Measurements from ENCODE around the gene MYBPH.
A peak's percentile ranks its signal among the peaks of the same experiment; 100 is the strongest.

The MYBPH gene, protein sequence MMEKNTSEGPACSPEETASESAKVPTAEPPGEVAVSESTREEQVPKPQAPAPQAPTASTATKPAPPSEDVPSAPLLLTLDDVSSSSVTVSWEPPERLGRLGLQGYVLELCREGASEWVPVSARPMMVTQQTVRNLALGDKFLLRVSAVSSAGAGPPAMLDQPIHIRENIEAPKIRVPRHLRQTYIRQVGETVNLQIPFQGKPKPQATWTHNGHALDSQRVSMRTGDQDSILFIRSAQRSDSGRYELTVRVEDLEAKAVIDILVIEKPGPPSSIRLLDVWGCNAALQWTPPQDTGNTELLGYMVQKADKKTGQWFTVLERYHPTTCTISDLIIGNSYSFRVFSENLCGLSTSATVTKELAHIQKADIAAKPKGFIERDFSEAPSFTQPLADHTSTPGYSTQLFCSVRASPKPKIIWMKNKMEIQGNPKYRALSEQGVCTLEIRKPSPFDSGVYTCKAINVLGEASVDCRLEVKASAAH

DNA sequence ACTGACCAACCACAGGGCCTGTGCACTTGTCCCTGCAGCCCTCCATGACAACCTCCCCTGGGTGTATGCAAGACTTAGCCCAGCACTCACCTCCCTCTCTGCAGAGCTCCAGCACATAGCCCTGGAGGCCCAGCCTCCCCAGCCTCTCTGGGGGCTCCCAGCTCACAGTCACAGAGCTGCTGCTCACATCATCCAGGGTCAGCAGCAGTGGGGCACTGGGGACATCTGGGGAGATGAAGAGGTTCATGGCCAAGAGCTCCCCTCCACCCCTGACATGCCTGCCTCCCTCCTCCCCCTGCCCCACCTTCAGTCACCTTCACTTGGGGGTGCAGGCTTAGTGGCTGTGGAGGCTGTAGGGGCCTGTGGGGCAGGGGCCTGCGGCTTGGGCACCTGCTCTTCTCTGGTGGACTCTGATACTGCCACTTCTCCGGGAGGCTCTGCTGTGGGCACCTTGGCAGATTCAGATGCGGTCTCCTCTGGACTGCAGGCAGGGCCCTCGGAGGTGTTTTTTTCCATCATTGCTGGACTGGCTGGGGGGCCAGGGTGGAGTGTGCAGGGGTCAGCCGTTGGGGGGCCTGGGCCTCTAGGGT is at the start of gene MYBPH:
Gene MYBPH, minus strand, starts transcription at position 590 of the 590 bp plus-strand sequence. Its CDS starts 71 bp downstream, at position 519.
- DNase-seq: no peak

DNA sequence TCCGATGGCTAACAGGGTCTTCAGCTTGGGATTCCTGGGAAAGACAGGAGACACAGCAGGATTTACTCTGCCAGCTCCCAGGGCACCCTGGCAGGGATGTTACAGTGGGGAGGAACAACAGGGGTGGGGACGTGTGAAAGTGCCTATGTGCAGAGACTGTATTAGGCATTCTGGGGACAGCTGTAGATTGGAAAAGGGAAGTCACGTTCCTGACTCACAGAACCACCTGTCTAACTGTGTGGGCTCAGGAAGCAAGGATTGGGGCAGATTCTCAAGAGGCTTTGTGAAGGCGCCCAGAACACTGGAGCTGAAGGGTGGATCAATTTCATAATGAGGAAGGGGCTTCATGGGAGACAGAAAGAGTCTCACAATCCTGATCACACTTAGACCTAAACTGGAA is 49.4 kb upstream of the MYBPH start:
- no peak for DNase-seq

DNA sequence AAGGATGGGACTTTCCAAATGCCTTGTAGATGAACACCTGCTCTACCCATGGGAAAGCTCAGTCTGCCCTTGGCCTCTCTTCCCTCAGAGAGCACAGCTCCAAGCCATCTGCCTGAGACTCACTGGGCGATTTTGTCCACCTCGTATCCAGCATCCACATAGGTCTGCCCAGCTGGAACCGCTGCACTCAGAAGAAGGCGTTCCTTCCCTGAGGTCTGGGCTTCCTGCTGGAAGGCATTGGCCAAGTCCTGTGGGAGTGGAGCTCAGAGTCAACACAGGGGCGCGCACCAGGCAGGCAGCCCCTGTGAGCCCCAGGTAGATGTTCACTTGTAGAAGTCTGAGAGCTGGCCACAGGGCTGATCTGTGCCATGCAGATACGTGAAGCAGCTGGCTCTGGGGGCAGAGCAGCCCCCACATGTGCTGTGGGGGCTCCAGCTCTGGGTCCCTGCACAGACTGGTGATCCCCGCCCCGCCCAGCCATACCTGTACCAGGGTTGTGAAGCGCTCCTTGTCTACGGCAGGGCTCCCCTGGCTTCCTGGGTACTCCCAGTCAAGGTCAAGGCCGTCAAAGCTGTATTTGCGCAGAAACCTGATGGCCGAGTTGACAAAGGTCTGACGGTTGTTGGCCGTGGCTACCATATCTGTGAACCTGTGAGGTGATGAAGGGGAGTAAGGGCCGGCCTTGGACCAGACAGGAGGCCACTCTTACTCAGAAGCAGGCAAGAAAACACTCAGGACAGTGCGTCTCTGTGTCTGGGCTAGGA is 47.6 kb upstream of the MYBPH start:
- no peak for DNase-seq

DNA sequence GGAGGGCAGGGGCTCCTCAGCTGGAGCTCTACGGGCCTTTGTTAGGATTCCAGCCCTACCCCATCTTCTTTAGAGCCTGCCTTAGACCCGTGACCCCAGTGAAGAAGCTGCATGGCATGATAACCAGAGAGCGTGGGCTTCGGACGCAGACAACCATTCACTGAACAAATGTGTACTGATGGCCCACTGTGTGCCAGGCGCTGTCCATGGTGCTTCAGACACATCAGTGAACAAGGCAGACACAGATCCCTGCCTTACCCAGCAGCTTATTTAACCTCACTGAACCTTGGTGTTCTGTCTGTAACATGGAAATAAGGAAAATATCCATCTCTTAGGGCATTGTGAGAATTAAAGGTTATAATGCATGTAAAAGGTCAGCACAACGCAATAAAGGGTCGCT is 44.3 kb upstream of the MYBPH start:
- no peak for DNase-seq

DNA sequence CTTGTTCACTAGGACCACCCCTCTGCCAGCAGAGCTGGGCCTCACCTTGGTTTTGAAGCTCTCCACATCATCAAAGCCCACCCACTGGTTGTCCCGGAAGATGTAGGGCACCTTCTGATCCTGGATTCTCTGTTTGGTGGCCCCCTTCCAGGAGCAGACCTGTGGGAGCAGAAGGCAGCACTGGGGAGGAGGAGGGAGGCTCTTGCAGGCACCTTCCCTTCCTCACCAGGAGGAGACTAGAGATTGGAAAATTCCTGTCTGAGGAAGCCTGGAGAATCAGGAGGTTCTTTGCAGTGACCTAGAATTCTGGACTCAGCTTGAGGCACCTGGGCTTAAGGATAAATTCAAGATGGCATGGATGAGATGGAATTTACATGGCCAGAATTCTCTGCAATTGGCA is 43.5 kb upstream of the MYBPH start:
- no peak for DNase-seq

DNA sequence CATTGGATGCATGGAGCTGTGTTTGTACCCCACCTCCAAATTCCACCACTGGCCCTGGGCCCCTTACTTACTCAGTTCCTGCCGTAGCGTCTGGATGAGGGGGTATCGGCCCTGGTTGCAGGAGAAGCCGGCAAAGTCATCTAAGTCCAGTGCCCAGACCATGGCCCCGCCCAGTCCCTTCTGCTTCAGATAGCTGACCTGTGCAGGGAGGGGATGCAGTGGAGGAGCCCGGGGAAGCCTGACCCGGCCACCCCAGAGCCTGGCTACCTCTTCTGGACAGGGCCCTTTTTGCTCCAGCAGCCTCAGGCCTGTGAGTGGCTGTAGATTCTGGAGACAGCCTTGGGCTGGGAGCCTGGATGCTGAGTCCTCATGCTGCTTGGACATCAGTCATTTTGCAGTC is 42.0 kb upstream of the MYBPH start:
- DNase-seq: no peak

DNA sequence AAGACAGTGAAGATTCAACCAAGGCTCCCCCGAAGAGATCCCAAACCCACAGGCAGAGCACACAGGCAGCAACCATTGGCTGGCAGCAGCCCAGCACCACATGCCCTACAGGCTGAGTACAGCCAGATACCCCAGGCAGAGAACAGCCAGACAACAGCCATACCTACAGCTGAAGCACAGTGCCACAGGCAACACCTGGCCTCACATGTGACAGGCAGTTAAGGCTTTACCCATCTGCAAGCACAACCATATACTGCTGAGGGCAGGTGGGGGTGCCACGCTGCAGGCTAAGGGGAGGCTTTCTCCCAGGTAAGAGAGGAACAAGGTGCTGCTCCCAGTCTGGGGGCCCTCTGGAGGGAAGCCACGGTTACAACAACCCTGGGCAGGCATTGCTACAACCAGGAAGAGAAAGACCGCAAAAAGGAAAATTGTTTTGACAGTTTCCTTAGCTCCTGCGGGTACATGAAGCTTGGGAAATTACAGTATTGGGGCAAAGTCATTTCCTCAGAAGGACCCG is 41.6 kb upstream of the MYBPH start:
- no peak for DNase-seq

DNA sequence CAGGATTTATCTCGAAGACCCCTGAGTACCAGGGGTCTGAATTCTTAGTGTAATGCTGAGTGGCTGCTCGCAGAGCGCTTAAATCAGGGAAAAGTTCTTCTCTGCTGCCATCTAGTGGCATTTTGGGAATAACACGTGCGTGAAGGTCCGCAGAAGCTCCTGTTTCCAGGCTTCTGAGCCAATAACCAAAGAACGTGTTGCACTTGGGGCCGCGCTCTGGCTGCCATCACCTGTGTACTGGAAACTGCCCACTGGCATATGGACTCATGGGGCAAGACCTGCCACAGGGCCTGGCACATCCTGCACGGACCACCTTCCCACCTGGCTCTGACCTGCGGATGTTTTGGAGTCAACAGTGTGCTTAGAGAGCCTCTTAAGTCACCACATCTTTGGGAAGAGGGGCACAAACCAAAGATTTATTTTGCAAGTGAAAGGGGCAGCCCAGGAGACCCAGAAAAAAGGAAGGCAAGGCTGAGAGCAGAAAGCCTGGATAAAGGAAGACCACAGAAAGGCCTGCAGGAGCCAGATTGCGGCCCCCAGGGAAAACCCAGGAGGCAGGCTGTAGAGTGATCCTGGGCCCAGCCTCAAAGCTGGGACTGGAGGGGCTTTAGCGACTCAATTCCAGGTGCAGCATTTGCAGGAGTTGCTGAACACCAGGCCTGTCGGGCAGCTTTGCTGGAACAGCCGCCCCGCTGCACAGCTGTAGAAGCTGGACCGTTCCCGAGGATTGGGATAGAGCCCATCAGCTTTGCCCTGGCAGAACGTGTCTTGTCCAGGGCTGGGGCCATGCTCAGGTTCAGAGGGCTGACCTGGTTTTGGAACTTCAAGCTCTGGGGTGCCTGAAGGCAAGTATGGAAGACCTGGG is 40.9 kb upstream of the MYBPH start:
- DNase-seq: peak; percentile 49

DNA sequence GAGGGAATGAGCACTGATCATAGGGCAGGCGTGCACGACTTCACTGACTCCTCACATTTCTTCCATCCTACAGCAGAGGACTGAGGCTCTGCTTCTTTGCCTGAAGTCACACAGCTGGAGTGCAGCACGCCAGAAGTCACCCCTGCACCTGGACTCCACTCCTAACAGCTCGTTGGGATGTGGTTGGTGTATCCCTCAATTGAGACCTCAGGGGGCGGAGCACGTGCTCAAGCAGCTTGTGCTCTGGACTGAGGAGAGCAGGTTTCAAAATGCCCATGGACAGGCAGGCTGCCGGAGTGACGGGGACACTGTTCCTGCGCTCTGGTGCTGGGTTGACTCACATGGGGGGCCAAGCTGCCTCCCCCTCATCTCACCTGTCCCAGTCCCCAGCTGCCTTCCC is 39.9 kb upstream of the MYBPH start:
- DNase-seq: no peak

DNA sequence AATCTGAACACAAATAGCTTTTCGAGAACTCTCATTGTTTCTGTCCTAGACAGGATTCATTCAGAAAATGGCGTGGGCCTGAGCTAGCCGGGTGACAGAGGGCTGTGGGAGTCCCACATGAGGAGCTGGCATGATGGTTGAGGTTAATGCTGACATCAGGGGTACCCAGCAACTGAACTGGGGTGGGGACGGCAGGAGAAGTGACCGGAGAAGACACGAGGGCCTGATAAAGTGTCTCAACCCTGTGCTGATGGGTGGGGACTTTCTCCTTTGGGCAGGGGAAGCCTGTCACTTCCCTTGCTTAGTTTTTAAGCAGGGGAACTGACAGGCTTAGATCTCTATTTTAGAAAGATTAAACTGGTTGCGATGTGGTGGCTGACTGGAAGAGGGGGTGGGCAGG is 39.2 kb upstream of the MYBPH start:
- DNase-seq: no peak

DNA sequence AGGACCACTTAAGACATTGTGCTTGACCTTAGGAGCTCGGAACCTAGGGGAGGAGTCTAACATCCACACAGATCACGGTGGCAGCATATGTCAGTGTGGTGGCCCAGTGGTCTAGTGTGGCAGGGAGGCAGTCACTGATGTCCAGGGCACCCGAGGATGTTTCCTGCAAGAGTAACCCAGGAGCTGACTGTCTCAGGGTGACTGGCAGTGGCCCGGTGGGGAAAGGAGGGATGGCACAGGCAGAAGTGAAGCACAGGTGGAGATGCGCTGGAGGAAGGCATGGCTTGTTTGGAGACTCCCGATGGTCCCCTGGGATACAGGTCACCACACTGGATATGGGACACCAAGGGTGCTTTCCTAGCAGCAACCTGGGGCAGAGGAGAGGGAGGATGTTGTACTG is 37.5 kb upstream of the MYBPH start:
- DNase-seq: no peak

DNA sequence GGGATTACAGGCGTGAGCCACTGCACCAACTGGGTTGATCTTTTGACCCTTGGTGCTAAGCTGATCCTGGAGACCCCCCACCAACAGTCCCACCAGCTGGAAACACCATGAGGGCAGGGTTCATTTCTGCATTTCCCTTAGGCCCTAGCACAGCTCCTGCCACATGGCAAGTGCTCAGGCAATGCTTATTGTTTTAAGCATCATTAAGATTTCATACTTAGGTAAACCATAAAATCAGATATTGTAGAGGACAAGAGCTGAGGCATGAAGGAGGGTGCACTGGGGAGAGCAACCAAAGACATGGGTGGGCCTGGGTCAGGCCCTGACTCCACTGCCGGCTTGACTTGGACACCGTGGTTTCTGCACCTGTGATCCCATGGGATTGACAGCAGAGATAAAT is 36.2 kb upstream of the MYBPH start:
- no peak for DNase-seq

DNA sequence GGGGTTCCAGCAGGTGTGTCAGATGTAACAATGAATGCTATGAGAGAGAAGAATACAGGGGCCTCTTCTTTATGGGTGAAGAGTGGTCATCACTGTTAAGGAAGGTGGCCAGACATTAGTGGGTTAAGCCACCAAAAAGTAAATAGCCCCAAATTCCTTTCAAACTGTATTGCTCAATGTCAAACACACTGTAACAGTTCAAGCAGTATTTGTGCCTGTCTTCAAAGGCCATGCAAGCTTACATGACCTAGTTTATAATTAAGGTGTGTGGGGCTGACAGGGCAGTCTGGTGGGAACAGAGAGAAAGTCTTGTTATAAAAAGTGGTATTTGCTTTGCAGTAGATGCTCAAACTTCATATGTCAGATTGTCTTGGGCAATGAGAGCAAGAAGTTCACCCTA is 35.4 kb upstream of the MYBPH start:
- no peak for DNase-seq

DNA sequence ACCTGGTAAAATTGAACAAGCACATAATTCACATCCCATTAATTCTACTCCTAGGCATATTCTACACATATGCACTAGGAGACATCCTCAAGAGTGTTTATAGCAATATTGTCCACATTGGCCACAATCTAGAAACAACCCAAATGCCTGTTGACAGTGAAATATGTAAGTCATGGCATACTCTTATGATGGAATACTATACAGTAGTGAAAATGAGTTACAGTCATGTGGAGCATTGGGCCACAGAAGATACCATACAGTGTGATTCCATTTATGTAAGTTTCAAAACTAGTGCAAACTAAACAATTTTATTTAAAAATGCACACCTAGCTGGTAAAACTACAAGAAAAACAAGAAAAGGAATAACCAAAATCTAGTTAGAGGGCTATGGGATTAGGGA is 34.7 kb upstream of the MYBPH start:
- no peak for DNase-seq

DNA sequence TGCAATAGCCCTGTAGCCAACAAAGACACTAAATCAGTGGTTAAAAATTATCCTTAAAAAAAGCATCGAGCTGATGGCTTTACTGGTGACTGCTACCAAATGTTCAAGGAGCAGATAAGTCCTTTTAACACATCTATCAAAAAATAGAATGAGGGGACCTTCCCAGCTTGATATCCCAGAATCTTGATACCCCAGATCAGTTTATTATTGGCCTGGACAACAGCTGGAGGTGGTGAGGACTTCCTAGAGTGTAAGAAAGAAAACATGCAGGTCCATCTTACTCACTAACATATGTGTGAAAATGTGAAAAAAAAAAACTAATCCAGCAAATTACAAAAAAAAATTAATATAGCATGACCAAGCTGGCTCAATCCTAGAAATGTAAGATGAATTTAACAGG is 32.6 kb upstream of the MYBPH start:
- no peak for DNase-seq

DNA sequence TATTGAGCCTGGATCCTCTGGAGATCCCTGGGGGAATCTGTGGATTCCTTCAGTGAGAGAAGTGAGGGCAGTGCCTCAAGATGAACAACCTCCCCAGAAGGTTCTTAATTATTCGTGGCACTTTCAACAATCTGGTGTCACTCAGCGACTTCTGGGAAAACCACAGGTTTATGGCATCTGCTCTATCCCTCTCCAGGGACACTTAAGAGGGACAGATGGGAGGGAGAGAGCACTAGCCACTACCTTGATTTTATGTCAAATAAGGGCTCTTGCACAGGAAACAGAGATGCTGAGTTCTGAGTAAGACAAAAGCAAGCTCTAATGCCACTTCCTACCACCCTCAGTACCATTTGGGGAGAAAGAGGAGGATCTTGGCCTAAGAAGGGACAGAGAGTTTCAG is 32.1 kb upstream of the MYBPH start:
- peak; percentile 68 for DNase-seq

DNA sequence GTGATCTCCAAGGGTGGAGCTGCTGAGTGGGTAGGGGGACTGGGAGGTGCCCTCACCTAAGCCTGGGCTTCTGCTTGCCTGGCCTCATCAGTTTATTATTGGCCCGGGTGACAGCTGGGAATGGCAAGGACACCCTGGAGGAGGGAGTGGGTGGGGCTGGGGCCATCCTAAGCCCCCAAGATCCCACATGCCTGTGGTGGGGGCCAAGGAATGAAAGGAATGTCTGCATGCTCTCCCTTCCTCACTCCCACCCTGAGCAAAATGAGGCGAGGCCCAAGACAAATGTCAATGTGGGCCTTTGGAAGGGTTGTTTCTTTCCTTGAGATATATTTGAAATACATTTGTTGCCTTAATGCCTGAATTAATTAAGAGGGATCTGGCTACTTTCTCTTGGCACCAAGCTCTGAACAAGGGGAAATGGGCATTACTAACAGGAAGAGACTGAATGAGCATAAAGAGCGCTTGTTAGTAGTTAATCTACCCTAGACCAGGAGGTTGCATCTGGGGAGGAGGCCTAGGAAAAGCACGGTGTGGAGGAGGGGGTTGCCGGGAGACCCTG is 30.6 kb upstream of the MYBPH start:
- no peak for DNase-seq

DNA sequence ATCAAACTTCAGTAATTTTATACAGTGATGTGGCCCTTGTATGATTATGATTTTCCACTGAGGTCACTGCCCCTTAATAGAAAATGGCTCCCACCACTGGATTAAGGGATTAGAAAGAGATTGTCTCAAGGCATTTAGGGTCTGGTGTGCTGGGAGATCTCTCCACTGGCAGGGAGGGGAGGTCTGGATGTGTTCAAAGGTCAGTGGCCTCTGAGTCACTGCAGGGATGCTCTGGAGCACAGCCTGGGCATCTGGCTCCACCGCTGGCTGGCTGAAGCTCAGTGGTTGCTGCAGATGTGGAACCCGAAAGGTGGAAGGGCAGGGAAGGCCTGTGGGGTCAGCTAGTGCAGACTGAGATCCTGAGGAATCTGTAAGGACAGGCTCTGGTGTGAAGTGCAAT is 29.1 kb upstream of the MYBPH start:
- no peak for DNase-seq

DNA sequence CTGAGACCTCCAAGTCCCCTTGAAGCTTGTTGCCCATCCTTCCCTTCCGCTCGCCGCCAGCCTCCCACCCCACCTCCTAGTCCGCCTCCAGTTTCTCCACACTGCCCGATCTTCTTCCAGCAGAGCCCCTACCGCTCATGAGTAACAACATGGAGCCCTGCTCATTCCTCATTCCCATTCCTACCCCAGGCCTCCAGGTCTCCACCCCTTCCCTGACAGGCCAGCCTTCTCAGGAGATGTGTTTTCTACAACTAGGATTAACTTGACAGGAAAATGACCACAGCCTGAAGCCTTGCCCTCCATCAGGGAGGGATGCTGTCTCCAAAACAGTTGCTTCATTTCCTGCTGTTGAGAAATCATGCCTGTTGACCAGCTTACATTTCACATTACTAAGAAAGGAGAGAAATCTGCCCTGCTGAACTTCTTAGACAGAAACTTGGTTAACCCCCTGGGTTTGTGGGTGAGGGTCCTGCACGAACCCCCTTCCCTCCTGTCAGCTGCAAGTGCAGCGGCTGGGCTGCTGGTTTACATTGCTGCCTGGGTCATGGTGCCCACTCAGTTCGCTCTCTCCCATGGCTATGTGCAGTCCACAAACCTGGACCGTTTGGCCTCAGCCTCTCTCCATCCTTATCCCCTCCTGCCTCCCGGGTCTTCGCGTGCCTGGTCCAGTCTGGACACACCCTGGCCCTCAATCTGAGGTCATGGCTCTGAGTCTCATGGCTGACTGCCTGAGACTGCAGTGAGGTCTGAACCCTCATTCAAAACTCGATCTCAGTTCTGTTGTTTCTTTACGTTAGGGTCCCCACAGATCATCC is 27.0 kb upstream of the MYBPH start:
- no peak for DNase-seq

DNA sequence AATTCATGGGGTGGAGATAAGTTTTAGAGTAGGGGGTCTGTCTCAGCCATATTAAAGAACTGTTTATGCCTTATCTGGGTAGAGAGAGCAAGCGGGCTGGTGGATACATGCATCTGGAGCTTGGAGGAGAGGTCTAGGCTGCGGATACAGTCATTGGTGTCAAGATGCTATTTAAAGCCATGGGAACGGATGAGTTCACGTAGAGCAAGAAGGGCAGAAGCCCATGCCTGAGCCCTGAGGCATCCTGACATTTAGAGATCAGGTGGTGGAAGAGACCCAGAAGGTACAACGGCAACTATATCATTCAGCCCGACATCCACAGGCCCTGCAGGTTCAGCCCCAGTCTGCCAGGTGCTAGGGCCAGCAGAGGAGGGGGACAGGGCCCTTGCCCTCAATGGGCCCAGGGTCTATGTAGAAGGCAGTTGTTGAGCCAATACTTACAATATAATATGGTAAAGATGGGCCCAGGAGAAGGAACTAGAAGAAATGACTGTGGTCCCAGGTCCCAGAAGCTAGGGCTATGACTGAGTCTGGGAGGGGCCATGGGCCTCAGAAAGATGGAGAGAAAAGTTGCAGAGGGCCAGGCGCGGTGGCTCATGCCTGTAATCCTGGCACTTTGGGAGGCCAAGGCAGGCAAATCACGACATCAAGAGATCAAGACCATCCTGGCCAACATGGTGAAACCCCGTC is 26.0 kb upstream of the MYBPH start:
- DNase-seq: no peak

DNA sequence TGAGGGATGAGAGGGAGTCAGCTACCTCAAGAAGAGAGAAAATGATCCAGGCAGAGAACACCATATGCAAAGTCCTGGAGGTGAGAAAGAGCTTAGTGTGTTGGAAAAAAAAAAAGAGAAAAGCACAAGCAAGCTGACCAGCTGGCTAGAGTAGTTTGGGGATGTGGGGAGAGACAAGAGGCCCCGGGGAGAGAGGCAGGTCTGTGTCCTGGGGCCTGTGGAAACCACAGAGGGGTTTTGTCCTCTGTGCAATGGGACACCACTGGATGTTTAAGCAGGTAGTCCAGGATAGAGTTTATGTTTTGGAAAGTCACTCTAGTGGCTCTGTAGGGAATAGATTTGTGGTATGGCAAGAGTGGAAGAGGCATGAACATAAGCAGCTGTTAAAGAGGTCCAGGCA is 25.3 kb upstream of the MYBPH start:
- no peak for DNase-seq

Data from NCI-H187 treated with DMSO at 0.1 percent for 48 hours (cell line).